COLO668 (cell line): ENCODE measurements around the gene TREML4.
A peak's percentile ranks its signal among the peaks of the same experiment; 100 is the strongest.

Source experiments
- DNase-seq: peaks from one replicate; lab custom pipeline; 2025; ENCODE audit not compliant: unreplicated experiment; lab: John Stamatoyannopoulos, UW

TREML4 gene

GRCh38 chr6:41280381-41281057, 52.4 kb downstream of the TREML4 start:
- DNase-seq: no peak

GRCh38 chr6:41283600-41283999, 55.5 kb downstream of the TREML4 start:
- no peak for DNase-seq

- DNase-seq: no peak
Observed at GRCh38 chr6:41284726-41285125, 56.6 kb downstream of the TREML4 start.

GRCh38 chr6:41286544-41287346, 58.6 kb downstream of the TREML4 start, which contains the start of gene TREM1:
TREM1 (minus strand) TSS chr6:41286682; CDS start chr6:41286655, 27 bp downstream.
- no peak for DNase-seq

GRCh38 chr6:41288030-41288753, 60.0 kb downstream of the TREML4 start:
- peak; percentile 35 for DNase-seq
